Aorta (tissue), 5 donors: ENCODE measurements around the gene MYL5. TPM values are rescaled to one million over a fixed set of nuclear protein-coding genes. Genes with fewer than 3 reads are reported as not detected.
A peak's percentile ranks its signal among the peaks of the same experiment; 100 is the strongest.
"Not testable (repeated sequence)": the region's sequence is repeated elsewhere in the genome, so short reads cannot be mapped to it uniquely, and the experiment has no call there.

Experiments used
- ATAC-seq: fragments of 200-7000 bp; cut with Tn5 transposase; one replicate; pipeline ENCODE4 v1.9.1; 2022; ENCODE audit warnings: moderate library complexity; ENCODE audit not compliant: low FRiP score
- DNase-seq, 2 donors: peaks; one replicate each; pipeline ENCODE4 v3.0.0-alpha.2; 2020
- H3K27ac ChIP-seq, 2 donors: one replicate each; pipeline ENCODE4 v1.5.1; 2013; ENCODE audit warnings: low read length in 2 of 2, mild to moderate bottlenecking in 2 of 2, moderate library complexity in 2 of 2, control low read depth in 1 of 2, inconsistent platforms in 1 of 2, low read depth in 1 of 2
- H3K27me3 ChIP-seq, 2 donors: one replicate each; pipeline ENCODE4 v1.6.1; 2013; ENCODE audit warnings: control low read depth in 1 of 2, low read length in 1 of 2, mild to moderate bottlenecking in 1 of 2, moderate library complexity in 1 of 2; ENCODE audit not compliant: insufficient read depth in 2 of 2, control insufficient read depth in 1 of 2
- H3K36me3 ChIP-seq, 2 donors: one replicate each; pipeline ENCODE4 v1.6.1; 2013; ENCODE audit warnings: control low read depth in 1 of 2, low read length in 1 of 2, mild to moderate bottlenecking in 1 of 2; ENCODE audit not compliant: insufficient read depth in 2 of 2, control insufficient read depth in 1 of 2
- H3K4me1 ChIP-seq, 2 donors: one replicate each; pipeline ENCODE4 v1.6.1; 2013; ENCODE audit warnings: low read length in 2 of 2, control low read depth in 1 of 2, mild to moderate bottlenecking in 1 of 2, moderate library complexity in 1 of 2; ENCODE audit not compliant: insufficient read depth in 2 of 2, control insufficient read depth in 1 of 2
- H3K4me3 ChIP-seq, 2 donors: one replicate each; pipeline ENCODE4 v1.5.1; 2013; ENCODE audit warnings: low read length in 2 of 2, control low read depth in 1 of 2, mild to moderate bottlenecking in 1 of 2
- H3K9me3 ChIP-seq: one replicate; pipeline ENCODE4 v1.6.1; 2013; ENCODE audit warnings: mild to moderate bottlenecking, low read length; ENCODE audit not compliant: control insufficient read depth
- WGBS, 2 donors: extraction: QIAGEN DNeasy Blood & Tissue Kit; methylation state at CpG; one replicate each; pipeline ENCODE4 v1.1.7; 2013; 5-methylcytosine and 5-hydroxymethylcytosine counted together
- intact Hi-C, 2 donors: fragments of 100-400 bp; cut with DNase I; formaldehyde crosslinking; loops; one replicate each; pipeline versions ENCODE4 v1.14.2 to v1.15.0; 2022
- polyA plus RNA-seq, 2 donors: library from polyadenylated mRNA; stranded (reverse); fragments of 200-250 nt; gene quantifications; one replicate each; pipeline ENCODE4 v1.2.3, GENCODE V29; 2013
- total RNA-seq, 2 donors: library from RNA; stranded (reverse); fragmentation: NEBNext Ultra II Directional; extraction: Animal tissue kit (Norgen Biotek cat#: 25700); gene quantifications; one replicate each; pipeline ENCODE4 v1.2.1, GENCODE V29; 2021
- donor health status: healthy with polysubstance abuse.
- donor health status: Bipolar disorder and iron deficiency.
- donor health status: DM: no; HTN: no; CAD: no.
- donor health status: DM: no; HTN: no; CAD: no.
- donor health status: DM: yes; HTN: yes; CAD: no.

Gene MYL5
- total and polyA plus RNA-seq, 4 donors = 5.7 to 19.8 (median 13.4) TPM

- no peak for ATAC-seq
- Histone ChIP-seq H3K36me3 (no peaks in the 10 kb centered on the region), H3K27me3 (no peaks in the 10 kb centered on the region), H3K4me3 (no peak overlapping the region), H3K9me3 (no peaks in the 10 kb centered on the region), H3K27ac (no peak overlapping the region), H3K4me1 (no peaks in the 10 kb centered on the region)
- intact Hi-C loops = no loop called here
- DNase-seq = no peak
- WGBS, 2 donors = 78 to 82% methylated on average over 32 of the region's 32 CpGs
Measured at GRCh38 chr4:692771-693554, 18.6 kb downstream of the MYL5 start.

DNA sequence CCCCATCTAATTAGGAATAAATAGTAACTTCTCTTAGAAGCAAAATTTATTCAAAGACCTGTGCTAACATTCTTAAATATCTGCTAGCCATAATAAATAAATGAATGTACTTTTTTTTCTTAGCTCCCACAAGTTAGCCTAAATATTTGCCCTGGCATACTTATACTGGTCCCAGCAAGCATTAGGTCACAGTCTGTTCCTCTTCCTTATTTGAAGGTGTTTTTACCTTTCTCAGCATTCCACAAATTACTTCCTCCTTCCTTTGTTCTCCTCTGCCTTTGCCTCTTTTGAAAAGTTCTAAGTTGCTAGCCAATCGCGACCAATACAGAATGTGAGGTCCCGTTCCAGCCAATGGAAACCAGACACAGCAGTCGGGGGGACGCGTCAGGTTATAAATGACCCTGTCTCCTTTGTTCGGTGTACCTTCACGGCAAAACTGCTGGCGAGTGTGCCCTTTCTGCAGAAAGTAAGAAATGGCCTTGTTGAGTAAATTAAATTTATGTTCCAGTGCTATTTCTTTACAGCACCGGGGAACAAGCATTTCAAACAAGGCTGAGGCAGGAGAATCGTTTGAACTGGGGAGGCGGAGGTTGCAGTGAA is 20.1 kb downstream of the MYL5 start:
- DNase-seq, H3K36me3 ChIP-seq, ATAC-seq, H3K9me3 ChIP-seq, H3K27me3 ChIP-seq, H3K27ac ChIP-seq, intact Hi-C loops, H3K4me1 ChIP-seq, H3K4me3 ChIP-seq: not testable (repeated sequence)
- WGBS, 2 donors = 86 to 89% methylated on average over 12 of the region's 12 CpGs

- DNase-seq (no peak), ATAC-seq (no peak)
- Histone ChIP-seq H3K4me1 (no peaks in the 10 kb centered on the region), H3K4me3 (no peak overlapping the region), H3K27me3 (no peaks in the 10 kb centered on the region), H3K36me3 (no peaks in the 10 kb centered on the region), H3K27ac (no peak overlapping the region), H3K9me3 (no peaks in the 10 kb centered on the region)
- intact Hi-C loops = loop anchor here in 1 of 2 donors (10.0 kb wide), 1 partner anchor 85 kb away; no protein-coding TSS in a partner anchor
- WGBS, 2 donors = 79 to 80% methylated on average over 27 of the region's 27 CpGs
Measured at GRCh38 chr4:699816-700580, 25.7 kb downstream of the MYL5 start.

DNA sequence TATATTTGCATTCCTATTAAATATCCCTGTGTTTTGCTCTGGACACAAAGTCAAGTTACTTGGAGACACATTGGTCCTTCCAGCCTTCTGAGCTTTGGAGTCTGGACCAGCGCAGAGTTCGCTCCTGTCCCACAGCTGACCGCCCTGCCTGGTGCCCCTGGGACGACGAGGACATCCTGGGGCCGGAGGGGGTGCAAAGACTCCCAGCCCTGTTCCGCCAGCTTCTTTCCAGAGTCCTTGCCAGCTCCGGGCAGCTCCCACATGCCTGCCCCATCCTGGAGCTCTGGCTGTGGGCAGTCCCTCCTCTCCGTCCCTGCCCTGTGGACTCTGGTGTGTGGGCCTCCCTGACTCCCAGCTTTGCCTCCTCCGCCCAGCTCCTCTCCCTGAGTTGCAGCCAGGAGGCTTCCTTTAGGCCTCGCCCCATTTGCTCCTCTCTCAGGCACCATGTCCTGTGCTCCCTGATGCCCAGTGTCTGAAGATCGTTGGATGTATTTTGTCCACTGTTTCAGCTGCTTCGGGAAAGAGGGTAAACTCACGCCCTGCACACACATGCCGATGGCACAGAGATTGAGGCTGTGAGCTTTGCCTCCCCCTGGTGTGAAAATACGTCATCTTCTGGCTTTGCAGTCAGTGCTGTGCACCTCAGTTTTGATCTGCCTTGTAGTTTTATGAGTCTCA is 26.4 kb downstream of the MYL5 start:
- WGBS, 2 donors = 65 to 70% methylated on average over 16 of the region's 16 CpGs
- intact Hi-C loops = loop anchor here in 1 of 2 donors (10.0 kb wide), 1 partner anchor 84 kb away; no protein-coding TSS in a partner anchor
- no peak for DNase-seq
- H3K4me1 ChIP-seq = no peaks in the 10 kb centered on the region
- no peaks in the 10 kb centered on the region for H3K27me3 ChIP-seq
- ATAC-seq = no peak
- no peak overlapping the region for H3K4me3 ChIP-seq
- H3K27ac ChIP-seq = no peak overlapping the region
- H3K36me3 ChIP-seq = no peaks in the 10 kb centered on the region
- H3K9me3 ChIP-seq = no peaks in the 10 kb centered on the region

GRCh38 chr4:702618-703048 is 28.3 kb downstream of the MYL5 start:
- Histone ChIP-seq H3K9me3 (no peaks in the 10 kb centered on the region), H3K36me3 (no peaks in the 10 kb centered on the region), H3K27ac (no peak overlapping the region), H3K4me3 (no peak overlapping the region), H3K27me3 (no peaks in the 10 kb centered on the region), H3K4me1 (no peaks in the 10 kb centered on the region)
- 81 to 83% methylated on average over 7 of the region's 7 CpGs for WGBS, 2 donors
- intact Hi-C loops = loop anchor here in 1 of 2 donors (10.0 kb wide), 1 partner anchor 82 kb away; no protein-coding TSS in a partner anchor
- ATAC-seq = no peak
- no peak for DNase-seq

DNA sequence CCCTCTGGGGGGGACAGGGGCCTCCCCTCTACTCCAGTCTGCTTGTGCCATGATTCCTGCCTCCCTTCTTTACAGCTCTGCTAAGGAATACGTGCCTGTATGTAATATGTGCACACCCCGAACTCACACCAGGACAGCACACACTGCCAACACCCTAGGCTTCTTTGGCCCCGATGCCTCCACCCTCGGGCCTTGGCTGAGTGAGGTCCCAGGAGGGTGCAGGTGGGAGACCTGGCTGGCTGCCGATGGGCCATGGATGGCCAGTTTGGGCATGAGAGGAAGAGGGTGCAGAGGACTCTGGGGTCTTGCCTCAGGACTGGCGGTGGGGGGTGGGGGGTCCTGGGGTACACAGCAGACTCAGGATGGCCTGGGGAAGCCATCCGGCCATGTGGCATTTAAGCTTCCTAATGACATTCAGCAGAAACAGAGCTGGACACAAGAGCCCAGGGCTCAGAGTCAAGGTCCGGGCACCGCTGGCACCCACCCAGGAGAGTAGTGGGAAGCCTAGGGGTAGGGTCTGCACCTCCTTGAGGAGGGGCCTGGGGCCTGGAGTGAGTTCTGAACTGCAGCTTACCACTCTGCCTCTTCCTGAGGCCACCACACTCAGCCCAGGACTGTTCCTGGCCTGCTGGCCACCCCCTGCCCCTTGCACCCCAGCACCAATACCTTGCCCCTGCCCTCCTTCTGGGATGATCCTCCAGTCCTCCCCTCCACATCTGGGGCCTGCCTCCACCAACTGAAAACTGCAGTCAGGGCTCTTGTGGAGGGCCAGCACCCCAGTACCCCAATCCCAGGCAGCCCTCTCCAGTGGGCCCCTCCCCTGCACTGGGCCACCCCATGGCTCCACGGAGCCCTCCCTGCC is 29.2 kb downstream of the MYL5 start:
- H3K36me3 ChIP-seq = no peaks in the 10 kb centered on the region
- ATAC-seq (no peak), DNase-seq (no peak)
- no peaks in the 10 kb centered on the region for H3K9me3 ChIP-seq
- no peak overlapping the region for H3K4me3 ChIP-seq
- 78 to 82% methylated on average over 10 of the region's 10 CpGs for WGBS, 2 donors
- no peak overlapping the region for H3K27ac ChIP-seq
- intact Hi-C loops = loop anchor here in 1 of 2 donors (10.0 kb wide), 1 partner anchor 81 kb away; no protein-coding TSS in a partner anchor
- no peaks in the 10 kb centered on the region for H3K27me3 ChIP-seq
- no peaks in the 10 kb centered on the region for H3K4me1 ChIP-seq

DNA sequence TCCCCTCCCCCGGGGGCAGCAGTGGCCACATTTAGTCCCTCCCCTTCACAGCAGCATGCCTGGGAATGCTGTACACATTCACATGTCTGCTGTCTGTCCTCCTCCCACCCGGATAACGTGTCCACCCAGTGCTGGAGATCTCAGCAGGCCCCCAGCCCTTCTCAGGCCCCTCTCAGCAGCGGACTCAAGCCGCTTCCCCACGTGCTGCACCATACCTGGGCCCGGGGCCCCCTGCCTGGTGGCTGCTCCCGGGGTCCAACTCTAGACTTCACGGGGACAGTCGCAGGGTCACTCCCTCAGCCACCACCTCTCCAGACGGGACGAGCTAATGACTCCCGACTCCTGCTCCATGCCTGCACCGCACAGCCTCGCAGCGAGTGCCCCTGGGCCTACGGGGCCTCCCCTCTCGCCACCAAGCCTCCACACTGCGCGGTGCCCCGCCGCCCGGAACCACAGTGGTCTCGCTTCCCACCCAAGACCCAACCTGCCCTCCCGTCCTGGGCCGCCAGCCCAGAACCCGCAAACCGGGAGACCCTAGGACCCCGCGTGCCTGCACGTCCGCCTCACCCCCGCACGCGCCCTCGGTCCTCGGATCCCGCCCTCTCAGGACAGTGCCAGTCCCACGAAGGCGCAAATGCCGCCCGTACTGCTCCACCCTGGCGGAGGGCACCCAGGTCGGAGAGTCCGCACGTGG is 30.0 kb downstream of the MYL5 start:
- ATAC-seq (no peak), DNase-seq (peak in 1 of 2 donors; percentile 76)
- H3K4me1 ChIP-seq = no peaks in the 10 kb centered on the region
- no peaks in the 10 kb centered on the region for H3K27me3 ChIP-seq
- H3K27ac ChIP-seq = no peak overlapping the region
- WGBS, 2 donors = 92 to 93% methylated on average over 45 to 46 of the region's 46 CpGs
- H3K36me3 ChIP-seq = no peaks in the 10 kb centered on the region
- intact Hi-C loops = loop anchor here in 1 of 2 donors (10.0 kb wide), 1 partner anchor 80 kb away; no protein-coding TSS in a partner anchor
- H3K4me3 ChIP-seq = no peak overlapping the region
- no peaks in the 10 kb centered on the region for H3K9me3 ChIP-seq
